ENCODE measurements around the gene CNPY4. TPM values are rescaled to one million over a fixed set of nuclear protein-coding genes. Genes with fewer than 3 reads are reported as not detected.
A peak's percentile ranks its signal among the peaks of the same experiment; 100 is the strongest.

CNPY4 gene
- total and polyA plus RNA-seq, 12 donors: 14.0 to 46.5 (median 24.2) TPM

GRCh38 chr7:100118388-100119071, 904 bp upstream of the CNPY4 start:
- H3K4me1 ChIP-seq (replicated peaks in 1 of 2): peaks cover 12 to 16% of the 10 kb centered on the region in 2 donors
- intact Hi-C loops (cut with DNase I): no loop called here
- H3K36me3 ChIP-seq (replicated peaks in 1 of 2): peaks cover 0 to 5% of the 10 kb centered on the region in 2 donors
- peak overlapping the region in 1 of 5 donors; percentile 85 for H3K27ac ChIP-seq
- WGBS, 4 donors: 21 to 24% (median 22%) methylated on average over 14 to 18 of the region's 18 CpGs
- H3K9me3 ChIP-seq (replicated peaks in 1 of 3): no peaks in the 10 kb centered on the region
- TF ChIP-seq, protein P1, sequence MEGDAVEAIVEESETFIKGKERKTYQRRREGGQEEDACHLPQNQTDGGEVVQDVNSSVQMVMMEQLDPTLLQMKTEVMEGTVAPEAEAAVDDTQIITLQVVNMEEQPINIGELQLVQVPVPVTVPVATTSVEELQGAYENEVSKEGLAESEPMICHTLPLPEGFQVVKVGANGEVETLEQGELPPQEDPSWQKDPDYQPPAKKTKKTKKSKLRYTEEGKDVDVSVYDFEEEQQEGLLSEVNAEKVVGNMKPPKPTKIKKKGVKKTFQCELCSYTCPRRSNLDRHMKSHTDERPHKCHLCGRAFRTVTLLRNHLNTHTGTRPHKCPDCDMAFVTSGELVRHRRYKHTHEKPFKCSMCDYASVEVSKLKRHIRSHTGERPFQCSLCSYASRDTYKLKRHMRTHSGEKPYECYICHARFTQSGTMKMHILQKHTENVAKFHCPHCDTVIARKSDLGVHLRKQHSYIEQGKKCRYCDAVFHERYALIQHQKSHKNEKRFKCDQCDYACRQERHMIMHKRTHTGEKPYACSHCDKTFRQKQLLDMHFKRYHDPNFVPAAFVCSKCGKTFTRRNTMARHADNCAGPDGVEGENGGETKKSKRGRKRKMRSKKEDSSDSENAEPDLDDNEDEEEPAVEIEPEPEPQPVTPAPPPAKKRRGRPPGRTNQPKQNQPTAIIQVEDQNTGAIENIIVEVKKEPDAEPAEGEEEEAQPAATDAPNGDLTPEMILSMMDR (IDR thresholded peaks at IDR 0.05): no peak
- TF ChIP-seq POLR2A (IDR thresholded peaks at IDR 0.05): no peak
- H3K27me3 ChIP-seq: no peaks in the 10 kb centered on the region
- DNase-seq: no peak
- H3K4me3 ChIP-seq: peak overlapping the region in 3 of 4 donors; percentile 57 to 89 (median 76)

GRCh38 chr7:100119970-100120732, 717 bp downstream of the CNPY4 start:
- peaks cover 12 to 16% of the 10 kb centered on the region in 2 donors for H3K4me1 ChIP-seq (replicated peaks in 1 of 2)
- peak; percentile 63 to 82 (median 72) for DNase-seq
- intact Hi-C loops (cut with DNase I): no loop called here

DNA sequence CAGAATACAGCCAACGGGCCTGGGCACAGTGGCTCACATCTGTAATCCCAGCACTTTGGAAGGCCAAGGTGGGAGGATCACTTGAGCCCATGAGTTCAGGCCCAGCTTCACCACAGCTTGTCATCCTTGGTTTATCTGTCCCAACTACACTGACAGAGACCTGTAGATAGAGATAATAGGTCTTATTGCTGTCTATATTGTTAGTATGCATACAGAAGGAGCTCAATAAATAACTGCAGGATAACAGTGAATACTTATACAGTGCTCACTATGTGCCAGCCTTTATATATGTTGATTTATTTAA, 1.3 kb downstream of the CNPY4 start:
- intact Hi-C loops (cut with DNase I): no loop called here
- TF ChIP-seq, protein P1 (IDR thresholded peaks at IDR 0.05): no peak
- no peak for TF ChIP-seq POLR2A (IDR thresholded peaks at IDR 0.05)
- DNase-seq: no peak
- peak overlapping the region in 2 of 5 donors; percentile 85 to 94 for H3K27ac ChIP-seq
- no peak overlapping the region for H3K4me3 ChIP-seq
- no peaks in the 10 kb centered on the region for H3K27me3 ChIP-seq
- H3K9me3 ChIP-seq (replicated peaks in 1 of 3): no peaks in the 10 kb centered on the region
- H3K4me1 ChIP-seq (replicated peaks in 1 of 2): peaks cover 13 to 21% of the 10 kb centered on the region in 2 donors
- WGBS, 4 donors: 16 to 29% (median 23%) methylated on average over 1 of the region's 1 CpG
- no peaks in the 10 kb centered on the region for H3K36me3 ChIP-seq (replicated peaks in 1 of 2)

More at GRCh38 chr7:100119970-100120732, 717 bp downstream of the CNPY4 start:
- Histone ChIP-seq H3K27ac (peak overlapping the region in 4 of 5 donors; percentile 60 to 94 (median 78)), H3K27me3 (no peaks in the 10 kb centered on the region), H3K9me3 (replicated peaks in 1 of 3) (no peaks in the 10 kb centered on the region), H3K4me3 (peak overlapping the region; percentile 16 to 76 (median 54)), H3K36me3 (replicated peaks in 1 of 2) (no peaks in the 10 kb centered on the region)
- TF ChIP-seq, protein P1 (IDR thresholded peaks at IDR 0.05): no peak
- TF ChIP-seq POLR2A (IDR thresholded peaks at IDR 0.05): no peak
- WGBS, 4 donors: 20 to 43% (median 31%) methylated on average over 8 to 19 of the region's 19 CpGs

DNA sequence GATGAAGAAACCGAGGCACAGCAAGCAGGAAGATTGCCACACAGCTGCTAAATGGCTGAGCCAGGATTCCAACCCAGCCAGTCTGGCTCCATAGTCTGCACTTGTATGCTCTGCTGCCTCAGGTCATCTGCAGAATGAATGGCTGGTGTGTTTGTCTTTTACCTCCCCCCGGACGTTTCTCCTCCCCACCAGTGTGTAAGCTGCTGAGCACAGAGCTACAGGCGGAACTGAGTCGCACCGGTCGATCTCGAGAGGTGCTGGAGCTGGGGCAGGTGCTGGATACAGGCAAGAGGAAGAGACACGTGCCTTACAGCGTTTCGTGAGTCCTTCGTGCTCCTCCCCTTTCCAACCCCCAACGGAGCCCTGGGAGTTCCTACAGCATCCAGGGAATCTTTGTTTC, 2.6 kb downstream of the CNPY4 start:
- H3K4me1 ChIP-seq (replicated peaks in 1 of 2): peaks cover 18 to 29% of the 10 kb centered on the region in 2 donors
- no peak for TF ChIP-seq POLR2A (IDR thresholded peaks at IDR 0.05)
- TF ChIP-seq, protein P1 (IDR thresholded peaks at IDR 0.05): no peak
- 35 to 56% (median 49%) methylated on average over 13 of the region's 13 CpGs for WGBS, 4 donors
- no peaks in the 10 kb centered on the region for H3K36me3 ChIP-seq (replicated peaks in 1 of 2)
- no peak for DNase-seq
- H3K9me3 ChIP-seq (replicated peaks in 1 of 3): no peaks in the 10 kb centered on the region
- H3K27me3 ChIP-seq: no peaks in the 10 kb centered on the region
- intact Hi-C loops (cut with DNase I): no loop called here
- no peak overlapping the region for H3K27ac ChIP-seq
- H3K4me3 ChIP-seq: no peak overlapping the region
